GM20431 (cell line): ENCODE data around the gene GUK1.

Source experiments
- in situ Hi-C: fragments of 300-500 bp; cut with MseI, MboI; formaldehyde crosslinking; loops from one replicate; pipeline ENCODE4 v1.15.0; 2020; ENCODE audit warnings: low sequenced_read_pairs; ENCODE audit not compliant: unreplicated experiment

The GUK1 gene

DNA sequence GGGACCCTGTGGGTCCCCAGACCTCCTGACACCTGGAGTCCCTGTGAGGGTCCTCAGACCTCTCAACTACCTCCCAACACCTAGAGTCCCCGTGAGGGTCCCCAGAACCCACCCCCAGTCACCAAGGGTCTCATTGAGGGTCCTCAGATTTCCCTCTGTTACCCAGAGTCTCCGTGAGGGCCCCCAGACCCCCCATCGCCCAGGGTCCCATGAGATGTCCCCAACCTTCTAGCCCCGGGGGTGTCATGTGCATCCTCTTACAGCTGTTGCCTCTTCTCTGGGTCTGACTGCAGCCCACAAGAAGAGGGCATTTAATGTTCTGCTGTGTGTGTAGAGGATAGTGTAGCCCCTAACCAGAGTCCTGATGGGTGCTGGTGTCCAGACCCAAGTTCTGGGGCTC lies 7.7 kb downstream of the GUK1 start:
- in situ Hi-C loops: no loop called here

GRCh38 chr1:228148196-228148861 lies 8.2 kb downstream of the GUK1 start:
- in situ Hi-C loops: no loop called here

- in situ Hi-C loops: no loop called here
Measured at GRCh38 chr1:228148935-228149405, 8.9 kb downstream of the GUK1 start.

DNA sequence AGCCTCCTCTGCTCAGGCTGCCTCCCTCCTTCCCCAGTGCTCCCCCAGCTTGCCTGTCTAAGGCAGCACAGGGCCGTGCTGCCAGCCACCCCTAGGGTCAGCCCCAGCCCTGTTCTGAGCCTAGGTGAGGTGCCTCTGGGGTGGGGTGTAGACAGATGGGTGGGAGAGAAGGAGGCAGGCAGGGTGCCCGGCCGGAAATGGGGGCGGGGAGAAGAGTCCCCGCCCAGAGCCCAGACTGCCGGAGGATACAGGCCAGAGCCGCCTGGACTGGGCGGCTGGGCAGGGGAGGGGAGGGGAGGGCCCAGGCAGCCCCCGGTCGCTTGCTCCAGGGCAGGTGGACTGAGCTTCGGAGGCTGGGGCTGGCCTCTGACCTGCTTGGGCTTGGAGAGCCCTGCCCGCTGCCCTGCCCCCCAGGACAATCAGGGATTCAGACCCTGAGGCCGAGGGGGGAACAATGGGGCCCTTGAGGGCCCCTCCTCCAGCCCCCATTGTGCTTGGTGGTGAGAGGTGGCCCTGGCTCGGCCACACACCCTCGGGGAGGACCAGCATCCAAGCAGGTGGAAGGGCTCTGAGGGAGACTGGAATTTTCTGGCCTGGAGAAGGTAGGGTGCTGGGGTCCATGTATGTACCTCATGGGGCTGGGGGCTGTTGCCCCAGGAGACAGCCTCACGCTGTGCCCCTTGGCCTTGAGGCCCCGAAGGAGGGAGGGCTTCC lies 9.5 kb downstream of the GUK1 start, which contains the start of gene GJC2:
TSS of gene GJC2 (plus strand) at position 525 of the 714 bp plus-strand sequence. CDS start 7,829 bp downstream, outside the sequence.
- in situ Hi-C loops: no loop called here

DNA sequence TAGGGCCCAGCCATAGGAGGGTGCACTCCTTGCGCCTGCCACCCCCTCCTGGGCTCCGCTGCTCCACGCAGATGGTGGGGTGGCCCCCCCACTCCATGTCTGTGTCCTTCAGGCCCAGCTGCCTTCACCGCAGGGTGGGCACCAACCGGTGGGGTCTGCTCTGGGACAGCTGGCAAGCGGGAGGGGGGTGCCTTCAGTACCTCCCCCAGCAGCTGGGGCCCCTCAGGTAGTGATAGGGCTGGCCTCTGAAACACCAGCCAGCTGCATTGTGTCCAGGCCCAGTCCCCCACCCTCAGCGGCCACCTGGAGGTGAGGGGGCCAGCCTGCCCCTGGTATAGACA lies 10.0 kb downstream of the GUK1 start:
- in situ Hi-C loops: no loop called here

- in situ Hi-C loops: no loop called here
Measured at GRCh38 chr1:228150461-228151179, 10.5 kb downstream of the GUK1 start.

DNA sequence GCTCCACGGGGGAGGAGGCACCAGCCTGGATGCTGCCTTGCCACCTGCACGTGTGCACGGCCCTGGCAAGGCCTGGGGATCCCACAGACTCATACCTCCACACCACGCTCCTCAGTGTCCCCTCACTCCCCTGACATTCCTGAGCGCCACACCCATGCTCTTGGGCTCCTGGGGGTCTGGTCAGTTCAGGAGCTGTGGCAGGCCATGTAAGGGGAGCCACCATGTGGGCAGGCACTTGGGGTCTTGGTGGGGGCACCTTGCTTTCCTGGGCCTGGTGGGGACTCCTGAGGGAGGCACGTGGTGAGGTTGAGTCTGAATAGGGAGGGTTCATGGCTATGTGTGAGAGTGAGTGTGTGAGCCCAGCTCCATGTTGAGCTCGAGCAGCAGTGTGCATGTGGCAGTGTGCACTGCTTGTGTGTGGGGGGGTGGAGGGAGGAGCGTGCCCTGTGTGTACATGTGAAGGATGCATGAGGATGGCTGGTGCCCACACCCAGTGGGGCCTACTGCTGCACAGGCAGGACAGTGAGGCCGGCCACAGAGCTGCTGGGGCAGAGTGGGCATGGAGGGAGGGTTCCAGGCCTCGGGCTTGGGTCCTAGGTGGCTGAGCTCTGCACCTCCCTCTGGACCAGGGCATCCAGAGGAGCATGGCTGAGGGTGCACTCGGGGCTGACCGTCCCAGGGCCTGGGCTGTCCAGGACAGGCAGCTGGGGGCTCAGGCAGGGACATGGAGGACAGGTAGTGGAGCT lies 11.3 kb downstream of the GUK1 start:
- in situ Hi-C loops: no loop called here

GRCh38 chr1:228152097-228152917 lies 12.2 kb downstream of the GUK1 start:
- in situ Hi-C loops: no loop called here

DNA sequence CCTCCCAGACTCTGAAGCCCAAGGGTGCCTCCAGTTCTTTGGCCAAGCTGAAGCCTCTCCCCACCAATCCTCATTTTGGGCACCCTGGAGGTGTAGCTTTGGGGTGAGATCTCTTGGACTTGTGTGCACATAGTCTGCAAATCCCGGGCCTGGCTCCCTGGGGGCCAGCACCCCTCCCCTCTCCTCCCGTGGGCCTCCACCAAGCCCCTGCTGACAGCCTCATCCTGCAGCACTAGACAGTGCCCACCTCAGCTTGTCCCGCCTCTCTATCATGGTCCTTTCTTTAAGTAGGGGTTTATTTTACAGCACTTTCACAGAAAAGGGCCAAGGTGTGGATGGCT lies 12.8 kb downstream of the GUK1 start:
- in situ Hi-C loops: no loop called here

DNA sequence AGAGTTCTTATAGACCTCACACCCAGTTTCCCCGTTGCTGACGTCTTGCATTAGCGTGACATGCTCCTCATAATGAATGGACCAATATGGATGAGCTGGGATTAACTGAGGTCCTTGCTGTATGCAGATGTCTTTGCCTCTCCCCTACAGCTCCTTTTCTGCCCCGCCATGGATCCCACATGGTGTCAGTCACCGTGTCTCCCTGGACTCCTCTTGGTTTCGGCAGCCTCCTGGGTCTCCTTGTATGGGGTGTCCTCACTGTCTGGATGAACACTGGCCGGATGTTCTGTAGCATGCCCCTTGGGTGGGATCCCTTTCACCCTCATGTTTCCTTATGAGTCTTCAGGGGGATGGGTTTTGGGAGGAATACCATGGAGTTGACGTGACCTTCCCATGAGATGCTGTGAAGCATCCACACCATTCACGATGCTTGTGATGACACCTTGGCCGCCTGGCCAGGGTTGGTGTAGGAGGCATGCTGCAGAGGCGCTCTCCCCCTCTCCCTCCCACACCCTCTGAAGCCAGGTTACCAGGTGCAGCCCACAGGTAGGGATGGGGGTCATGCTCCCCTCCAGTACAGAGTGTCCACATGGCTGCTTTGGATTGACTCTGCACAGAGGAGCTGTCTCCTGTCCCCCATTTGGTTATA lies 14.1 kb downstream of the GUK1 start:
- in situ Hi-C loops: no loop called here

GRCh38 chr1:228154670-228155571 lies 14.8 kb downstream of the GUK1 start:
- in situ Hi-C loops: no loop called here

- in situ Hi-C loops: no loop called here
Measured at GRCh38 chr1:228155596-228156514, 15.8 kb downstream of the GUK1 start.

- in situ Hi-C loops: no loop called here
Measured at GRCh38 chr1:228156515-228156881, 16.4 kb downstream of the GUK1 start.

DNA sequence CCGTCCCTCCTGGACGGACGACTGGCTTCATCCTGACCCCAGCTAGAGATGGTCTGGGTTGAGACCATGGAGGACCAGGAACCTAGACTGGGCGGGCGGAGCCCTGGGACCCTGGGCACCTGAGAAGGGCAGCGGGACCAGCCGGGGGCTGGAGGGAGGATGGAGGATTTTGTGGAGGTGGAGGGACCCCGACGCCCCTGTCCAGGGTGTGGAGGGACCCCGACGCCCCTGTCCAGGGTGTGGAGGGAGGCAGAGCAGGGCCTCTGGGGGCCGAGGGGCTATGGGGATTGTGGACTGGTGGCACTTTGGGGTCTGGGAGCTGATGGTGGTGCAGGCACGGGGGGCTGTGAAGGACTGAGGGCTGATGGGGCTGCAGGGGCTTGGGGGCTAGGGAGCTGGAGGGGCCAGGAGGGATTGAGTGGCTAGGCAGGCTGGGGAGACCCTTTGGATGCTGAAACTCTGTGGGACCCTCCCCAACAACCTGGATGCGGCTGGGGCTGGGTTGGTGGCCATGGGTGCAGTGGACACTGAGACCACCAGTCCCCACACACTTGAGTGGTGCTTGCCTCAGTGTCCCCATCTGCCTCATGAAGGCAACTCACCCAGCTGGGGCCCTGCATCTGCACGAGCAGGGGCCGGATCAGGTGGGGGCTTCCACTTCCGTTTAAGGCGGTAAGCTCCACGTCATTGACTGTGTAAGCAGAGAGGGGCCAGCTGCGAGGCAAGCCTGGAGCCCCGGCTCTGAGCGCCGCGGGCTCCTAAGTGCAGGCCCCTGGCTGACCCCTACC lies 17.1 kb downstream of the GUK1 start:
- in situ Hi-C loops: no loop called here

DNA sequence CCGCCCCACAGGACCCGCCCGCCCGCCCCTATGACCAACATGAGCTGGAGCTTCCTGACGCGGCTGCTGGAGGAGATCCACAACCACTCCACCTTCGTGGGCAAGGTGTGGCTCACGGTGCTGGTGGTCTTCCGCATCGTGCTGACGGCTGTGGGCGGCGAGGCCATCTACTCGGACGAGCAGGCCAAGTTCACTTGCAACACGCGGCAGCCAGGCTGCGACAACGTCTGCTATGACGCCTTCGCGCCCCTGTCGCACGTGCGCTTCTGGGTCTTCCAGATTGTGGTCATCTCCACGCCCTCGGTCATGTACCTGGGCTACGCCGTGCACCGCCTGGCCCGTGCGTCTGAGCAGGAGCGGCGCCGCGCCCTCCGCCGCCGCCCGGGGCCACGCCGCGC lies 17.6 kb downstream of the GUK1 start:
- in situ Hi-C loops: no loop called here

DNA sequence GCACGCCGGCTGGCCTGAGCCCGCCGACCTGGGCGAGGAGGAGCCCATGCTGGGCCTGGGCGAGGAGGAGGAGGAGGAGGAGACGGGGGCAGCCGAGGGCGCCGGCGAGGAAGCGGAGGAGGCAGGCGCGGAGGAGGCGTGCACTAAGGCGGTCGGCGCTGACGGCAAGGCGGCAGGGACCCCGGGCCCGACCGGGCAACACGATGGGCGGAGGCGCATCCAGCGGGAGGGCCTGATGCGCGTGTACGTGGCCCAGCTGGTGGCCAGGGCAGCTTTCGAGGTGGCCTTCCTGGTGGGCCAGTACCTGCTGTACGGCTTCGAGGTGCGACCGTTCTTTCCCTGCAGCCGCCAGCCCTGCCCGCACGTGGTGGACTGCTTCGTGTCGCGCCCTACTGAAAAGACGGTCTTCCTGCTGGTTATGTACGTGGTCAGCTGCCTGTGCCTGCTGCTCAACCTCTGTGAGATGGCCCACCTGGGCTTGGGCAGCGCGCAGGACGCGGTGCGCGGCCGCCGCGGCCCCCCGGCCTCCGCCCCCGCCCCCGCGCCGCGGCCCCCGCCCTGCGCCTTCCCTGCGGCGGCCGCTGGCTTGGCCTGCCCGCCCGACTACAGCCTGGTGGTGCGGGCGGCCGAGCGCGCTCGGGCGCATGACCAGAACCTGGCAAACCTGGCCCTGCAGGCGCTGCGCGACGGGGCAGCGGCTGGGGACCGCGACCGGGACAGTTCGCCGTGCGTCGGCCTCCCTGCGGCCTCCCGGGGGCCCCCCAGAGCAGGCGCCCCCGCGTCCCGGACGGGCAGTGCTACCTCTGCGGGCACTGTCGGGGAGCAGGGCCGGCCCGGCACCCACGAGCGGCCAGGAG lies 18.3 kb downstream of the GUK1 start:
- in situ Hi-C loops: no loop called here
